ENCODE measurements around the gene CD47.

- no peak for TF ChIP-seq POLR2A (IDR thresholded peaks at IDR 0.05)
- TF ChIP-seq, protein P1, sequence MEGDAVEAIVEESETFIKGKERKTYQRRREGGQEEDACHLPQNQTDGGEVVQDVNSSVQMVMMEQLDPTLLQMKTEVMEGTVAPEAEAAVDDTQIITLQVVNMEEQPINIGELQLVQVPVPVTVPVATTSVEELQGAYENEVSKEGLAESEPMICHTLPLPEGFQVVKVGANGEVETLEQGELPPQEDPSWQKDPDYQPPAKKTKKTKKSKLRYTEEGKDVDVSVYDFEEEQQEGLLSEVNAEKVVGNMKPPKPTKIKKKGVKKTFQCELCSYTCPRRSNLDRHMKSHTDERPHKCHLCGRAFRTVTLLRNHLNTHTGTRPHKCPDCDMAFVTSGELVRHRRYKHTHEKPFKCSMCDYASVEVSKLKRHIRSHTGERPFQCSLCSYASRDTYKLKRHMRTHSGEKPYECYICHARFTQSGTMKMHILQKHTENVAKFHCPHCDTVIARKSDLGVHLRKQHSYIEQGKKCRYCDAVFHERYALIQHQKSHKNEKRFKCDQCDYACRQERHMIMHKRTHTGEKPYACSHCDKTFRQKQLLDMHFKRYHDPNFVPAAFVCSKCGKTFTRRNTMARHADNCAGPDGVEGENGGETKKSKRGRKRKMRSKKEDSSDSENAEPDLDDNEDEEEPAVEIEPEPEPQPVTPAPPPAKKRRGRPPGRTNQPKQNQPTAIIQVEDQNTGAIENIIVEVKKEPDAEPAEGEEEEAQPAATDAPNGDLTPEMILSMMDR (IDR thresholded peaks at IDR 0.05): no peak
- TF ChIP-seq EP300 (IDR thresholded peaks at IDR 0.05): no peak
Observed at GRCh38 chr3:108022256-108023150, 68.3 kb downstream of the CD47 start.
